Spinal cord (tissue), 10 donors: ENCODE results near the gene SRPK2. TPM values are rescaled to one million over a fixed set of nuclear protein-coding genes. Genes with fewer than 3 reads are reported as not detected.

ENCODE experiments used
- DNase-seq, 6 donors: peaks; one replicate each; pipeline versions ENCODE4 v3.0.0 to v3.0.0-alpha.2; 2013 to 2015; ENCODE audit warnings: low spot score in 6 of 6, low read depth in 4 of 6
- H3K27ac ChIP-seq: one replicate; pipeline ENCODE4 v1.5.1; 2013; ENCODE audit warnings: low read depth, low read length, control low read depth
- H3K27me3 ChIP-seq: one replicate; pipeline ENCODE4 v1.6.1; 2013; ENCODE audit warnings: low read length; ENCODE audit not compliant: control insufficient read depth, insufficient read depth
- H3K36me3 ChIP-seq: one replicate; pipeline ENCODE4 v1.6.1; 2013; ENCODE audit warnings: low read length; ENCODE audit not compliant: control insufficient read depth, insufficient read depth
- H3K4me1 ChIP-seq: one replicate; pipeline ENCODE4 v1.6.1; 2013; ENCODE audit warnings: low read length; ENCODE audit not compliant: control insufficient read depth, insufficient read depth
- H3K4me3 ChIP-seq: one replicate; pipeline ENCODE4 v1.5.1; 2013; ENCODE audit warnings: low read depth, low read length, control low read depth
- H3K9me3 ChIP-seq: one replicate; pipeline ENCODE4 v1.6.1; 2013; ENCODE audit warnings: low read length; ENCODE audit not compliant: control insufficient read depth, insufficient read depth
- whole genome bisulfite sequencing: methylation state at CpG from one replicate; pipeline ENCODE4 v1.1.5; 2013; ENCODE audit warnings: missing lambda C conversion rate; ENCODE audit not compliant: insufficient coverage; 5-methylcytosine and 5-hydroxymethylcytosine counted together
- polyA plus RNA-seq, 2 donors: library from polyadenylated mRNA; unstranded; fragments of 120-200 nt; gene quantifications; one replicate each; pipeline ENCODE4 v1.2.1, GENCODE V29; 2013; ENCODE audit not compliant: insufficient read length in 2 of 2
- small RNA-seq: library from RNA; depleted of rRNA; stranded (forward); fragments of <200 nt; gene quantifications from one replicate; pipeline ENCODE3, GENCODE V24; 2014; ENCODE audit warnings: low replicate concordance
- total RNA-seq, 2 donors: library from RNA; depleted of rRNA in 1 of 2; stranded (reverse); fragments of 120-200 nt in 1 of 2; fragments of >200 nt in 1 of 2; gene quantifications; one replicate each; pipeline versions ENCODE4 v1.2.3 to v1.2.4, GENCODE V29; 2013 to 2014
- donor health status: healthy.

Gene SRPK2
- total and polyA plus RNA-seq, 4 donors, result 79.8 to 252 (median 126) TPM

GRCh38 chr7:105067691-105068090, 321.0 kb downstream of the SRPK2 start:
- no peak overlapping the region for H3K27ac ChIP-seq
- H3K36me3 ChIP-seq, result peaks cover 28% of the 10 kb centered on the region
- DNase-seq, result no peak
- no peak overlapping the region for H3K4me3 ChIP-seq
- no peaks in the 10 kb centered on the region for H3K4me1 ChIP-seq
- H3K27me3 ChIP-seq, result no peaks in the 10 kb centered on the region
- WGBS, result 98% methylated on average over 4 of the region's 5 CpGs
- H3K9me3 ChIP-seq, result no peaks in the 10 kb centered on the region

Small RNAs within 50 kb of the gene (small RNA-seq; reads per million reads assigned to genes)
- gene AC005070.2 (not detected), gene RNU6-1322P (not detected)

Other genes starting within 250 kb of the SRPK2 start
- gene PUS7, start 133.3 kb upstream of the SRPK2 start, total RNA-seq, result 10 to 100 TPM; 12.2 to 15.9 TPM
- 1 to 10 TPM; 8.0 to 9.3 TPM for gene PUS7, start 133.3 kb upstream of the SRPK2 start, polyA plus RNA-seq
- gene RINT1, start 143.3 kb upstream of the SRPK2 start, total RNA-seq, result 10 to 100 TPM; 11.5 to 19.0 TPM
- gene RINT1, start 143.3 kb upstream of the SRPK2 start, polyA plus RNA-seq, result 10 to 100 TPM; 18.4 to 20.9 TPM
- gene EFCAB10, start 192.6 kb upstream of the SRPK2 start, total RNA-seq, result 1 to 10 TPM; 5.2 to 6.9 TPM
- gene EFCAB10, start 192.6 kb upstream of the SRPK2 start, polyA plus RNA-seq, result 10 to 100 TPM in 1 of 2 donors, 1 to 10 TPM in 1; 6.0 to 10.1 TPM